Epithelial cell of esophagus (primary cell): Measurements from ENCODE around the gene ZBTB20.

Experiments used
- DNase-seq: peaks from one replicate; pipeline ENCODE4 v3.0.0; 2010; ENCODE audit warnings: low read depth
- H3K4me3 ChIP-seq: 2 replicates; pipeline ENCODE4 v1.5.1; 2011; ENCODE audit warnings: mild to moderate bottlenecking, low read length, control low read depth
- TF ChIP-seq, protein P1 (sequence below): IDR thresholded peaks from 2 replicates; pipeline ENCODE4 v1.5.1; 2011; ENCODE audit warnings: low read depth, mild to moderate bottlenecking, low read length, control low read depth, inconsistent platforms; ENCODE audit not compliant: insufficient read depth; ENCODE audit errors: missing control alignments

Gene ZBTB20

GRCh38 chr3:114650808-114651207, 496.3 kb downstream of the ZBTB20 start:
- peak; percentile 29 for DNase-seq
- TF ChIP-seq, protein P1, sequence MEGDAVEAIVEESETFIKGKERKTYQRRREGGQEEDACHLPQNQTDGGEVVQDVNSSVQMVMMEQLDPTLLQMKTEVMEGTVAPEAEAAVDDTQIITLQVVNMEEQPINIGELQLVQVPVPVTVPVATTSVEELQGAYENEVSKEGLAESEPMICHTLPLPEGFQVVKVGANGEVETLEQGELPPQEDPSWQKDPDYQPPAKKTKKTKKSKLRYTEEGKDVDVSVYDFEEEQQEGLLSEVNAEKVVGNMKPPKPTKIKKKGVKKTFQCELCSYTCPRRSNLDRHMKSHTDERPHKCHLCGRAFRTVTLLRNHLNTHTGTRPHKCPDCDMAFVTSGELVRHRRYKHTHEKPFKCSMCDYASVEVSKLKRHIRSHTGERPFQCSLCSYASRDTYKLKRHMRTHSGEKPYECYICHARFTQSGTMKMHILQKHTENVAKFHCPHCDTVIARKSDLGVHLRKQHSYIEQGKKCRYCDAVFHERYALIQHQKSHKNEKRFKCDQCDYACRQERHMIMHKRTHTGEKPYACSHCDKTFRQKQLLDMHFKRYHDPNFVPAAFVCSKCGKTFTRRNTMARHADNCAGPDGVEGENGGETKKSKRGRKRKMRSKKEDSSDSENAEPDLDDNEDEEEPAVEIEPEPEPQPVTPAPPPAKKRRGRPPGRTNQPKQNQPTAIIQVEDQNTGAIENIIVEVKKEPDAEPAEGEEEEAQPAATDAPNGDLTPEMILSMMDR: no peak
- H3K4me3 ChIP-seq: no peak overlapping the region

DNA sequence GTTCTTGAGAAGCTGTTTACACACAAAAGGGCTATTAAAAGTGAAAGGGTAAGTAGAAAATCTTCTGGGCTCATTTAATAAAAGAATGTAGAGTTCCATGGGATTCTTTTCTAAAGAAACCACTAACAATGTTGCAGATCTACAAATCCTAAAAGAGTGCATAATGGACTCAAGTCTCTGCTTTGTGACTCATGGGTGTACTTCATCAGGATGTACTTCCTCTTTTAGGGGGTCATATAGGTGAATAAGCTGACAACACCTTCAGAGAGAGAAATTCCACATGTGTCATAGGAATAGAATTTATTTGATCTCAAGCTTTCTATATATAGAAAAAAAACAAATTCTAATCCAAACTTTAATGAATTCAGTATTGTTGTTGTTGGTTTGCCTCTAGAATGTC, 497.8 kb downstream of the ZBTB20 start:
- DNase-seq: peak; percentile 88
- TF ChIP-seq, protein P1: no peak
- H3K4me3 ChIP-seq: no peak overlapping the region

GRCh38 chr3:114646526-114646925, 500.6 kb downstream of the ZBTB20 start:
- no peak for DNase-seq
- TF ChIP-seq, protein P1: no peak
- no peak overlapping the region for H3K4me3 ChIP-seq

- no peak for DNase-seq
- TF ChIP-seq, protein P1: no peak
- H3K4me3 ChIP-seq: no peak overlapping the region
These were observed 501.7 kb downstream of the ZBTB20 start for GRCh38 chr3:114645392-114645791.

DNA sequence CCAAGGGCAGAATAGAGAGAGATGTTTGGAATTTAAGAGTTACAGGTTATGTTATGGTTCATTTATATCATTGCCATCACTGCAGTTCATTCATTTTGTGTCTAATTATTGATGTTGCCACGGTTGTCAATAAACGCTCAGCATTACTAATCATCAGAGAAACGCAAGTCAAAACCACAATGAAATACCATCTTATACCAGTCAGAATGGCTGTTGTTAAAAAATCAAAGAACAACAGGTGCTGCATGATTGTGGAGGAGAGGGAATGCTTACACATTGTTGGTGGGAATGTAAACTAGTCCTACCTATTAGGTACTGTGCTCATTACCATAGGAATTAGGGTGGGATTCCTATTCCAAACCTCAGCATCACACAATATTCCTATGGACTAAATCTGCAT, 502.7 kb downstream of the ZBTB20 start:
- TF ChIP-seq, protein P1: no peak
- H3K4me3 ChIP-seq: no peak overlapping the region
- peak; percentile 14 for DNase-seq

- peak; percentile 33 for DNase-seq
- H3K4me3 ChIP-seq: no peak overlapping the region
- TF ChIP-seq, protein P1: no peak
These were observed 503.9 kb downstream of the ZBTB20 start for GRCh38 chr3:114642951-114643741.

GRCh38 chr3:114640126-114640525, 507.0 kb downstream of the ZBTB20 start:
- no peak overlapping the region for H3K4me3 ChIP-seq
- TF ChIP-seq, protein P1: no peak
- DNase-seq: no peak
